Skeletal muscle satellite cell (primary cell): ENCODE results near the gene RBM42.

Source experiments
- H3K27me3 ChIP-seq: 2 replicates; pipeline ENCODE4 v1.7.0; 2013; ENCODE audit warnings: low read length; ENCODE audit not compliant: control insufficient read depth, insufficient read depth
- H3K36me3 ChIP-seq: 2 replicates; pipeline ENCODE4 v1.7.0; 2013; ENCODE audit warnings: mild to moderate bottlenecking, control low read depth, low read length; ENCODE audit not compliant: insufficient read depth
- H3K4me1 ChIP-seq: 2 replicates; pipeline ENCODE4 v1.7.0; 2013; ENCODE audit warnings: low read length; ENCODE audit not compliant: control insufficient read depth, insufficient read depth
- H3K4me2 ChIP-seq: 2 replicates; pipeline ENCODE4 v1.7.0; 2013; ENCODE audit warnings: mild to moderate bottlenecking, low read length
- H3K4me3 ChIP-seq: 2 replicates; pipeline ENCODE4 v1.7.0; 2013; ENCODE audit warnings: low read length
- H3K9ac ChIP-seq: 2 replicates; pipeline ENCODE4 v1.7.0; 2013; ENCODE audit warnings: mild to moderate bottlenecking, low read depth, low read length, moderate library complexity
- H3K9me3 ChIP-seq: replicated peaks from 2 replicates; pipeline ENCODE4 v1.7.0; 2013; ENCODE audit warnings: mild to moderate bottlenecking, control low read depth, low read length

RBM42 gene

GRCh38 chr19:35607661-35608060 lies 21.2 kb upstream of the RBM42 start:
- Histone ChIP-seq H3K4me3 (no peak overlapping the region), H3K9me3 (peaks cover 3% of the 10 kb centered on the region), H3K4me1 (no peaks in the 10 kb centered on the region), H3K36me3 (no peaks in the 10 kb centered on the region), H3K27me3 (no peaks in the 10 kb centered on the region), H3K9ac (no peak overlapping the region), H3K4me2 (no peak overlapping the region)

GRCh38 chr19:35608251-35608650 lies 20.6 kb upstream of the RBM42 start:
- Histone ChIP-seq H3K4me2 (no peak overlapping the region), H3K9ac (no peak overlapping the region)

GRCh38 chr19:35609851-35610353 lies 18.9 kb upstream of the RBM42 start:
- Histone ChIP-seq H3K4me1 (peaks cover 5% of the 10 kb centered on the region), H3K9ac (no peak overlapping the region), H3K9me3 (peaks cover 3% of the 10 kb centered on the region), H3K27me3 (no peaks in the 10 kb centered on the region), H3K4me2 (no peak overlapping the region), H3K36me3 (no peaks in the 10 kb centered on the region), H3K4me3 (no peak overlapping the region)

More at GRCh38 chr19:35608251-35608650, 20.6 kb upstream of the RBM42 start:
- Histone ChIP-seq H3K4me1 (peaks cover 4% of the 10 kb centered on the region), H3K27me3 (no peaks in the 10 kb centered on the region), H3K36me3 (no peaks in the 10 kb centered on the region), H3K9me3 (peaks cover 3% of the 10 kb centered on the region), H3K4me3 (no peak overlapping the region)

GRCh38 chr19:35612224-35612558 lies 16.6 kb upstream of the RBM42 start:
- Histone ChIP-seq H3K9me3 (peaks cover 3% of the 10 kb centered on the region), H3K27me3 (no peaks in the 10 kb centered on the region), H3K4me3 (peak overlapping the region; percentile 99), H3K4me2 (peak overlapping the region; percentile 100), H3K4me1 (peaks cover 5% of the 10 kb centered on the region), H3K36me3 (no peaks in the 10 kb centered on the region), H3K9ac (peak overlapping the region; percentile 94)

GRCh38 chr19:35612559-35613321 lies 16.1 kb upstream of the RBM42 start, which contains the start of gene HAUS5:
TSS of gene HAUS5 (plus strand) at chr19:35612735. CDS start at chr19:35612795, 60 bp downstream.
- Histone ChIP-seq H3K27me3 (no peaks in the 10 kb centered on the region), H3K4me1 (peaks cover 5% of the 10 kb centered on the region), H3K9ac (peak within 1 kb of the TSS; percentile 94), H3K36me3 (no peaks in the 10 kb centered on the region), H3K4me3 (peak within 1 kb of the TSS; percentile 99), H3K4me2 (peak within 1 kb of the TSS; percentile 100), H3K9me3 (peaks cover 3% of the 10 kb centered on the region)

GRCh38 chr19:35613574-35613973 lies 15.3 kb upstream of the RBM42 start:
- peaks cover 5% of the 10 kb centered on the region for H3K4me1 ChIP-seq
- H3K27me3 ChIP-seq, result no peaks in the 10 kb centered on the region
- no peak overlapping the region for H3K4me3 ChIP-seq
- H3K9ac ChIP-seq, result no peak overlapping the region
- no peaks in the 10 kb centered on the region for H3K9me3 ChIP-seq
- no peak overlapping the region for H3K4me2 ChIP-seq
- no peaks in the 10 kb centered on the region for H3K36me3 ChIP-seq

GRCh38 chr19:35615036-35615435 lies 13.8 kb upstream of the RBM42 start:
- no peaks in the 10 kb centered on the region for H3K36me3 ChIP-seq
- no peak overlapping the region for H3K4me3 ChIP-seq
- no peak overlapping the region for H3K4me2 ChIP-seq
- H3K9me3 ChIP-seq, result no peaks in the 10 kb centered on the region
- no peak overlapping the region for H3K9ac ChIP-seq
- H3K4me1 ChIP-seq, result peaks cover 5% of the 10 kb centered on the region
- no peaks in the 10 kb centered on the region for H3K27me3 ChIP-seq

- Histone ChIP-seq H3K36me3 (no peaks in the 10 kb centered on the region), H3K4me3 (no peak overlapping the region), H3K27me3 (no peaks in the 10 kb centered on the region), H3K4me1 (no peaks in the 10 kb centered on the region), H3K9me3 (no peaks in the 10 kb centered on the region), H3K9ac (no peak overlapping the region), H3K4me2 (no peak overlapping the region)
These were observed 10.0 kb upstream of the RBM42 start for GRCh38 chr19:35618857-35619256.

- Histone ChIP-seq H3K4me3 (no peak overlapping the region), H3K4me2 (no peak overlapping the region), H3K9me3 (no peaks in the 10 kb centered on the region), H3K9ac (no peak overlapping the region), H3K27me3 (no peaks in the 10 kb centered on the region), H3K36me3 (no peaks in the 10 kb centered on the region), H3K4me1 (no peaks in the 10 kb centered on the region)
These were observed 9.4 kb upstream of the RBM42 start for GRCh38 chr19:35619290-35619923.

- no peak overlapping the region for H3K4me3 ChIP-seq
- H3K9ac ChIP-seq, result no peak overlapping the region
- H3K36me3 ChIP-seq, result no peaks in the 10 kb centered on the region
- no peaks in the 10 kb centered on the region for H3K27me3 ChIP-seq
- no peak overlapping the region for H3K4me2 ChIP-seq
- no peaks in the 10 kb centered on the region for H3K9me3 ChIP-seq
- H3K4me1 ChIP-seq, result no peaks in the 10 kb centered on the region
These were observed 8.8 kb upstream of the RBM42 start for GRCh38 chr19:35620001-35620400.

GRCh38 chr19:35621708-35622107 lies 7.1 kb upstream of the RBM42 start:
- no peaks in the 10 kb centered on the region for H3K4me1 ChIP-seq
- no peaks in the 10 kb centered on the region for H3K9me3 ChIP-seq
- H3K4me2 ChIP-seq, result no peak overlapping the region
- H3K36me3 ChIP-seq, result no peaks in the 10 kb centered on the region
- no peak overlapping the region for H3K4me3 ChIP-seq
- no peaks in the 10 kb centered on the region for H3K27me3 ChIP-seq
- no peak overlapping the region for H3K9ac ChIP-seq

- H3K4me2 ChIP-seq, result no peak overlapping the region
- H3K4me3 ChIP-seq, result no peak overlapping the region
- no peaks in the 10 kb centered on the region for H3K9me3 ChIP-seq
- H3K9ac ChIP-seq, result no peak overlapping the region
- no peaks in the 10 kb centered on the region for H3K27me3 ChIP-seq
- no peaks in the 10 kb centered on the region for H3K36me3 ChIP-seq
- no peaks in the 10 kb centered on the region for H3K4me1 ChIP-seq
These were observed 6.1 kb upstream of the RBM42 start for GRCh38 chr19:35622750-35623149.
